Hepatocyte (in vitro differentiated cells): ENCODE results near the gene VAV1.
"Not testable (repeated sequence)": the region's sequence is repeated elsewhere in the genome, so short reads cannot be mapped to it uniquely, and the experiment has no call there.

ENCODE experiments used
- EZH2 ChIP-seq: fragments of 200-600 bp; sonication (generic); IDR thresholded peaks from 2 replicates; pipeline ENCODE4 v1.6.1; 2016; ENCODE audit warnings: antibody characterized with exemption, mild to moderate bottlenecking, borderline replicate concordance
- TF ChIP-seq, protein P1 (sequence below): fragments of 200-600 bp; sonication (generic); IDR thresholded peaks from 2 replicates; pipeline ENCODE4 v1.5.1; 2016; ENCODE audit warnings: antibody characterized with exemption, mild to moderate bottlenecking; ENCODE audit not compliant: poor library complexity

DNA sequence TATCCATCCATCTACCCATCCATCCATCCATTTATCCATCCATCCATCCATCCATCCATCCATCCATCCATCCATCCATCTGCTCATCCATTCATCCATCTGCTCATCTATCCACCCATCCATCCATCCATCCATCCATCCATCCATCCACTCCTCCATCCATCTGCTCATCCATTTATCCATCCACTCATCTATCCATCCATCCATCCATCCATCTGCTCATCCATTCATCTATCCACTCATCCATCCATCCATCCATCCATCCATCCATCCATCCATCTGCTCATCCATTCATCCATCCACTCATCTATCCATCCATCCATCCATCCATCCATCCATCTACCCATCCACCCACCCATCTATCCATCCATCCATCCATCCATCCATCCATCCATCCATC is 3.5 kb downstream of the VAV1 start:
- TF ChIP-seq EZH2 = not testable (repeated sequence)
- TF ChIP-seq, protein P1, sequence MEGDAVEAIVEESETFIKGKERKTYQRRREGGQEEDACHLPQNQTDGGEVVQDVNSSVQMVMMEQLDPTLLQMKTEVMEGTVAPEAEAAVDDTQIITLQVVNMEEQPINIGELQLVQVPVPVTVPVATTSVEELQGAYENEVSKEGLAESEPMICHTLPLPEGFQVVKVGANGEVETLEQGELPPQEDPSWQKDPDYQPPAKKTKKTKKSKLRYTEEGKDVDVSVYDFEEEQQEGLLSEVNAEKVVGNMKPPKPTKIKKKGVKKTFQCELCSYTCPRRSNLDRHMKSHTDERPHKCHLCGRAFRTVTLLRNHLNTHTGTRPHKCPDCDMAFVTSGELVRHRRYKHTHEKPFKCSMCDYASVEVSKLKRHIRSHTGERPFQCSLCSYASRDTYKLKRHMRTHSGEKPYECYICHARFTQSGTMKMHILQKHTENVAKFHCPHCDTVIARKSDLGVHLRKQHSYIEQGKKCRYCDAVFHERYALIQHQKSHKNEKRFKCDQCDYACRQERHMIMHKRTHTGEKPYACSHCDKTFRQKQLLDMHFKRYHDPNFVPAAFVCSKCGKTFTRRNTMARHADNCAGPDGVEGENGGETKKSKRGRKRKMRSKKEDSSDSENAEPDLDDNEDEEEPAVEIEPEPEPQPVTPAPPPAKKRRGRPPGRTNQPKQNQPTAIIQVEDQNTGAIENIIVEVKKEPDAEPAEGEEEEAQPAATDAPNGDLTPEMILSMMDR = not testable (repeated sequence)
